Thyroid gland (tissue), 4 donors: Measurements from ENCODE around the gene ARL15.

Experiments used
- POLR2A ChIP-seq, 2 donors: fragments of 450-650 bp; IDR thresholded peaks; one replicate each; pipeline ENCODE4 v1.6.1; 2017; ENCODE audit warnings: antibody characterized with exemption in 2 of 2, mild to moderate bottlenecking in 2 of 2, moderate library complexity in 1 of 2
- TF ChIP-seq, protein P1 (sequence below), 6 experiments: fragments of 200-600 bp in 3 of 6; fragments of 450-650 bp in 3 of 6; sonication (generic) in 3 of 6; IDR thresholded peaks; one replicate each; pipeline ENCODE4 v1.5.1; 2016 to 2019; ENCODE audit warnings: antibody characterized with exemption in 6 of 6, mild to moderate bottlenecking in 2 of 6, inconsistent platforms in 1 of 6, moderate library complexity in 1 of 6

DNA sequence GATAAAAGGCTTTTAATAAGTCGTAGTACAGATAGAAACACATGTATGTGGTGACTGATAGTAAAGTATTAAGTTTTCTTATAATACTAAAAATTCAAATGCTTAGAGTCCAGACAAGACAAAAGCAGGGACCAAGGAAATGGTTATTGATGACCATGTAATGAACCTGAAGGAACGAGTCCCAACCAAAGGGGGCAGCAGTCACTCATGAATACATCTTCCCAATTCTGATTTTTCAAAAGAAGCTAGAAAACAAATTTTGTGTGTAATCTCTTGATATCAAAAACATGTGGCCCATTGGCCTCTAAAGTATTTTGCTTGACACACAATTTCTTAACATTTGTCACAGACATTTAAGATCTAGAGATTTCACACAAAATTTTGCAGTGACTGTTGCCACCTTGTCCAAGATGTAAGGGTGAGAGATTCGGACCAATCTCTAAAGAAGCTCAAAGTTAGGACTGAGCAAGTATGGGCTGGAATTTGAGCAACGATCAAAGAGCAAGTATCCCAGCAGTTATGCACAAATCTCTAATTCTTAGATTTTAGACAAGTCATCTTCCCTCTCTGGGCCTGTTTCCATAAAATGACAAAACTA, 66.8 kb downstream of the ARL15 start:
- TF ChIP-seq, protein P1, sequence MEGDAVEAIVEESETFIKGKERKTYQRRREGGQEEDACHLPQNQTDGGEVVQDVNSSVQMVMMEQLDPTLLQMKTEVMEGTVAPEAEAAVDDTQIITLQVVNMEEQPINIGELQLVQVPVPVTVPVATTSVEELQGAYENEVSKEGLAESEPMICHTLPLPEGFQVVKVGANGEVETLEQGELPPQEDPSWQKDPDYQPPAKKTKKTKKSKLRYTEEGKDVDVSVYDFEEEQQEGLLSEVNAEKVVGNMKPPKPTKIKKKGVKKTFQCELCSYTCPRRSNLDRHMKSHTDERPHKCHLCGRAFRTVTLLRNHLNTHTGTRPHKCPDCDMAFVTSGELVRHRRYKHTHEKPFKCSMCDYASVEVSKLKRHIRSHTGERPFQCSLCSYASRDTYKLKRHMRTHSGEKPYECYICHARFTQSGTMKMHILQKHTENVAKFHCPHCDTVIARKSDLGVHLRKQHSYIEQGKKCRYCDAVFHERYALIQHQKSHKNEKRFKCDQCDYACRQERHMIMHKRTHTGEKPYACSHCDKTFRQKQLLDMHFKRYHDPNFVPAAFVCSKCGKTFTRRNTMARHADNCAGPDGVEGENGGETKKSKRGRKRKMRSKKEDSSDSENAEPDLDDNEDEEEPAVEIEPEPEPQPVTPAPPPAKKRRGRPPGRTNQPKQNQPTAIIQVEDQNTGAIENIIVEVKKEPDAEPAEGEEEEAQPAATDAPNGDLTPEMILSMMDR (IDR thresholded peaks at IDR 0.05) = peak; percentile 49 to 75 (median 63)
- TF ChIP-seq POLR2A (IDR thresholded peaks at IDR 0.05) = no peak
